ENCODE results near the gene SLC9A9. TPM values are rescaled to one million over a fixed set of nuclear protein-coding genes. Genes with fewer than 3 reads are reported as not detected.
"Not testable (repeated sequence)": the region's sequence is repeated elsewhere in the genome, so short reads cannot be mapped to it uniquely, and the experiment has no call there.

The SLC9A9 gene
- total RNA-seq, 1 experiment from 2014 or later: not detected

DNA sequence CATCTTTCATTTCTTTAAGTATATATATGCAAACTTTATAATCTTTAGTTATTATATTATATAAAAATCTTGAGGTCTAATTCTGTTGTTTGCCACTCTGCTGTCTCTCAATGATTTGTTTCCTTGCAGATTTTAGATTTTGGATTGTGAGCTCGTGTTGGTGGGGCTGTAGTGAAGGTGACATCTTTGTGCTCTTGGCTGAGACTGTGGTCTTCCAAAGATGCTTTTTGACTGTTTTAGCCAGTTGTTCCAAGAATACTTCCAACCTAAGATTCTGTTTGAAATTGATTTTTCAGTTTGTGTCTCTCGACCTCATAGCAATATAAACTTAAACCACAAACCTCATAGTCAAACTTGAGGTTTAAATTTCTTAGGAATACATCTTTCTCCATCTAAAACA is 326.5 kb downstream of the SLC9A9 start:
- H3K4me3 ChIP-seq (ENCODE audit: low read depth, low read length): no peak overlapping the region
- peaks cover 6% of the 10 kb centered on the region for H3K4me1 Mint-ChIP-seq (ENCODE audit: low read depth, unreplicated experiment)
- no peak for TF ChIP-seq CTCF (IDR thresholded peaks at IDR 0.05; ENCODE audit: insufficient read depth in 1 of 2, low read depth in 1 of 2, low read length in 1 of 2, severe bottlenecking in 1 of 2, unreplicated experiment in 1 of 2)
- no peak overlapping the region for H3K27ac Mint-ChIP-seq (ENCODE audit: unreplicated experiment)
- no peaks in the 10 kb centered on the region for H3K36me3 ChIP-seq (ENCODE audit: control insufficient read depth, insufficient read depth, low read length)
- H3K4me3 Mint-ChIP-seq (ENCODE audit: unreplicated experiment): no peak overlapping the region
- no peaks in the 10 kb centered on the region for H3K9me3 Mint-ChIP-seq (ENCODE audit: unreplicated experiment)
- CTCF ChIA-PET: no interaction called here
- intact Hi-C loops (cut with micrococcal nuclease; ENCODE audit: unreplicated experiment): no loop called here
- no peaks in the 10 kb centered on the region for H3K27me3 ChIP-seq (replicated peaks; ENCODE audit: control insufficient read depth, insufficient read depth, low read length)
- no peaks in the 10 kb centered on the region for H3K9me3 ChIP-seq
- no peak for DNase-seq
- H3K27me3 Mint-ChIP-seq (ENCODE audit: insufficient read depth, unreplicated experiment): peaks cover 6% of the 10 kb centered on the region
- no TSS peak for BruUV-seq (replicated peaks)
- POLR2A ChIA-PET: no interaction called here
- H3K36me3 Mint-ChIP-seq (ENCODE audit: insufficient read depth, unreplicated experiment): no peaks in the 10 kb centered on the region
- no peaks in the 10 kb centered on the region for H3K4me1 ChIP-seq

DNA sequence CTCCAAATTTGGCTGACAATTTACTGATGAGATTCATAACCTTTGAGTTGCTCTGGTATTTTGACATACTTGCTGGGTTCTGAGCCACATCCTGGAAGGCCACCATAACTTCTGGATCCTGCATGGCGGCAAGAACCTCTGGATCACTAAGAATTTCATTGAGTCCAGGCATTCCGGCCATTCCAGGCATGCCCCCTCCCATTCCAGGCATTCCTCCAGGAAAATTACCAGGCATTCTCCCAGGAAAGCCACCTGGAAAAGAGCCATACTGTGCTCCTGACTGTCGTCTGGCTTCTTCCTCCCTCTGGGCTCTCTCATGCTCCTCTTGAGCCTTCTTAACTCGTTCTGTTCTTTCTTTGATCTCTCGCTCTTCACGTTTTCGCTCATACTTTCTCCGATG is 331.1 kb downstream of the SLC9A9 start:
- BruUV-seq (replicated peaks); intact Hi-C loops (cut with micrococcal nuclease; ENCODE audit: unreplicated experiment); H3K36me3 Mint-ChIP-seq (ENCODE audit: insufficient read depth, unreplicated experiment); H3K36me3 ChIP-seq (ENCODE audit: control insufficient read depth, insufficient read depth, low read length); H3K9me3 Mint-ChIP-seq (ENCODE audit: unreplicated experiment); H3K4me3 Mint-ChIP-seq (ENCODE audit: unreplicated experiment); H3K27me3 ChIP-seq (replicated peaks; ENCODE audit: control insufficient read depth, insufficient read depth, low read length); H3K9me3 ChIP-seq; H3K4me1 Mint-ChIP-seq (ENCODE audit: low read depth, unreplicated experiment); H3K27ac Mint-ChIP-seq (ENCODE audit: unreplicated experiment); POLR2A ChIA-PET; CTCF ChIA-PET; DNase-seq; H3K4me1 ChIP-seq; H3K27me3 Mint-ChIP-seq (ENCODE audit: insufficient read depth, unreplicated experiment); H3K4me3 ChIP-seq (ENCODE audit: low read depth, low read length): not testable (repeated sequence)

- no peaks in the 10 kb centered on the region for H3K9me3 ChIP-seq
- Mint-ChIP-seq H3K4me3 (ENCODE audit: unreplicated experiment) (no peak overlapping the region), H3K4me1 (ENCODE audit: low read depth, unreplicated experiment) (peaks cover 6% of the 10 kb centered on the region), H3K27me3 (ENCODE audit: insufficient read depth, unreplicated experiment) (no peaks in the 10 kb centered on the region), H3K27ac (ENCODE audit: unreplicated experiment) (no peak overlapping the region), H3K36me3 (ENCODE audit: insufficient read depth, unreplicated experiment) (no peaks in the 10 kb centered on the region), H3K9me3 (ENCODE audit: unreplicated experiment) (no peaks in the 10 kb centered on the region)
- H3K27me3 ChIP-seq (replicated peaks; ENCODE audit: control insufficient read depth, insufficient read depth, low read length): no peaks in the 10 kb centered on the region
- intact Hi-C loops (cut with micrococcal nuclease; ENCODE audit: unreplicated experiment): no loop called here
- ChIA-PET POLR2A (no interaction called here), CTCF (no interaction called here)
- no peaks in the 10 kb centered on the region for H3K36me3 ChIP-seq (ENCODE audit: control insufficient read depth, insufficient read depth, low read length)
- no peak for TF ChIP-seq CTCF (IDR thresholded peaks at IDR 0.05; ENCODE audit: insufficient read depth in 1 of 2, low read depth in 1 of 2, low read length in 1 of 2, severe bottlenecking in 1 of 2, unreplicated experiment in 1 of 2)
- DNase-seq: no peak
- H3K4me3 ChIP-seq (ENCODE audit: low read depth, low read length): no peak overlapping the region
- no TSS peak for BruUV-seq (replicated peaks)
- H3K4me1 ChIP-seq: peaks cover 5% of the 10 kb centered on the region; the same call in 1 of the 2 replicates
Measured at GRCh38 chr3:143514874-143515273, 333.4 kb downstream of the SLC9A9 start.

GRCh38 chr3:143514109-143514508 is 334.2 kb downstream of the SLC9A9 start:
- POLR2A ChIA-PET: no interaction called here
- no peak for DNase-seq
- intact Hi-C loops (cut with micrococcal nuclease; ENCODE audit: unreplicated experiment): no loop called here
- H3K27ac Mint-ChIP-seq (ENCODE audit: unreplicated experiment): no peak overlapping the region
- H3K4me3 Mint-ChIP-seq (ENCODE audit: unreplicated experiment): no peak overlapping the region
- H3K4me3 ChIP-seq (ENCODE audit: low read depth, low read length): no peak overlapping the region
- H3K9me3 ChIP-seq: no peaks in the 10 kb centered on the region
- H3K4me1 ChIP-seq: peaks cover 5% of the 10 kb centered on the region; the same call in 1 of the 2 replicates
- H3K27me3 ChIP-seq (replicated peaks; ENCODE audit: control insufficient read depth, insufficient read depth, low read length): no peaks in the 10 kb centered on the region
- BruUV-seq (replicated peaks): no TSS peak
- no peaks in the 10 kb centered on the region for H3K9me3 Mint-ChIP-seq (ENCODE audit: unreplicated experiment)
- CTCF ChIA-PET: interaction anchor here (0.7 kb wide), 1 partner anchor 76 kb away, joined by 3 read pairs; no protein-coding TSS in a partner anchor
- H3K4me1 Mint-ChIP-seq (ENCODE audit: low read depth, unreplicated experiment): peaks cover 6% of the 10 kb centered on the region
- no peaks in the 10 kb centered on the region for H3K27me3 Mint-ChIP-seq (ENCODE audit: insufficient read depth, unreplicated experiment)
- no peaks in the 10 kb centered on the region for H3K36me3 ChIP-seq (ENCODE audit: control insufficient read depth, insufficient read depth, low read length)
- TF ChIP-seq CTCF (IDR thresholded peaks at IDR 0.05; ENCODE audit: insufficient read depth in 1 of 2, low read depth in 1 of 2, low read length in 1 of 2, severe bottlenecking in 1 of 2, unreplicated experiment in 1 of 2): no peak
- H3K36me3 Mint-ChIP-seq (ENCODE audit: insufficient read depth, unreplicated experiment): no peaks in the 10 kb centered on the region
